Activated CD4-positive, CD25-positive, alpha-beta regulatory T cell treated with anti-CD3 and anti-CD28 coated beads, Interleukin-2, amount 50 U/mL, for 24 hours (primary cell): ENCODE results near the gene ERI3.

Experiments
- ATAC-seq, 2 donors: fragments of 150-1000 bp; cut with Tn5 transposase; one replicate each; pipeline ENCODE4 v1.10.0; 2021; ENCODE audit warnings: mild to moderate bottlenecking in 1 of 2, moderate library complexity in 1 of 2

ERI3 gene

GRCh38 chr1:44313265-44313918 lies 41.7 kb downstream of the ERI3 start:
- no peak for ATAC-seq

- no peak for ATAC-seq
Observed at GRCh38 chr1:44312399-44313196, 42.5 kb downstream of the ERI3 start.

- no peak for ATAC-seq
Observed at GRCh38 chr1:44310006-44310405, 45.1 kb downstream of the ERI3 start.

GRCh38 chr1:44305962-44306422 lies 49.1 kb downstream of the ERI3 start:
- ATAC-seq: no peak

- ATAC-seq: no peak
Observed at GRCh38 chr1:44303532-44303931, 51.5 kb downstream of the ERI3 start.

GRCh38 chr1:44302541-44302940 lies 52.5 kb downstream of the ERI3 start:
- ATAC-seq: no peak

GRCh38 chr1:44301442-44301841 lies 53.6 kb downstream of the ERI3 start:
- no peak for ATAC-seq

- no peak for ATAC-seq
Observed at GRCh38 chr1:44300852-44301251, 54.2 kb downstream of the ERI3 start.

- ATAC-seq: no peak
Observed at GRCh38 chr1:44297695-44298400, 57.2 kb downstream of the ERI3 start.

- ATAC-seq: no peak
Observed at GRCh38 chr1:44296806-44297205, 58.3 kb downstream of the ERI3 start.

GRCh38 chr1:44296086-44296485 lies 59.0 kb downstream of the ERI3 start:
- ATAC-seq: no peak

- no peak for ATAC-seq
Observed at GRCh38 chr1:44294588-44295007, 60.5 kb downstream of the ERI3 start.

- ATAC-seq: no peak
Observed at GRCh38 chr1:44293761-44294315, 61.2 kb downstream of the ERI3 start.

GRCh38 chr1:44292651-44293050 lies 62.4 kb downstream of the ERI3 start:
- ATAC-seq: no peak

- no peak for ATAC-seq
Observed at GRCh38 chr1:44290250-44291094, 64.6 kb downstream of the ERI3 start.

- ATAC-seq: no peak
Observed at GRCh38 chr1:44289530-44289929, 65.5 kb downstream of the ERI3 start.

- ATAC-seq: no peak
Observed at GRCh38 chr1:44288883-44289282, 66.2 kb downstream of the ERI3 start.

- no peak for ATAC-seq
Observed at GRCh38 chr1:44284184-44284583, 70.9 kb downstream of the ERI3 start.

GRCh38 chr1:44283524-44284173 lies 71.4 kb downstream of the ERI3 start:
- ATAC-seq: no peak

GRCh38 chr1:44282704-44283426 lies 72.2 kb downstream of the ERI3 start:
- ATAC-seq: no peak
